Activated CD8-positive, alpha-beta memory T cell treated with anti-CD3 and anti-CD28 coated beads for 36 hours (primary cell): ENCODE data around the gene KRT71. TPM values are rescaled to one million over a fixed set of nuclear protein-coding genes. Genes with fewer than 3 reads are reported as not detected.

Source experiments
- CTCF ChIA-PET: fragments of 350-600 bp; sonication (Branson Sonifier 250); formaldehyde crosslinking; loops from one replicate; lab custom pipeline; 2021; ENCODE audit warnings: antibody characterized with exemption; lab: Charles Lee
- POLR2A ChIA-PET: fragments of 350-600 bp; sonication (Branson Sonifier 250); formaldehyde crosslinking; loops from one replicate; lab custom pipeline; 2021; ENCODE audit warnings: antibody characterized with exemption; lab: Charles Lee
- total RNA-seq, 2 experiments: library from RNA; stranded (reverse); gene quantifications; one replicate each; pipeline ENCODE4 v1.2.3, GENCODE V29; 2021

Gene KRT71
- total RNA-seq, 2 experiments from 2014 or later, result not detected

GRCh38 chr12:52579468-52580465 is 26.8 kb upstream of the KRT71 start:
- CTCF ChIA-PET, result interaction anchor here (0.8 to 2.0 kb wide), 3 partner anchors 8 to 305 kb away, joined by 3 to 4 read pairs (median 4); no protein-coding TSS in a partner anchor
- POLR2A ChIA-PET, result no interaction called here

- POLR2A ChIA-PET, result no interaction called here
Observed at GRCh38 chr12:52578469-52578868, 25.5 kb upstream of the KRT71 start.

GRCh38 chr12:52577316-52577715 is 24.4 kb upstream of the KRT71 start:
- ChIA-PET CTCF (no interaction called here), POLR2A (no interaction called here)

More at GRCh38 chr12:52578469-52578868, 25.5 kb upstream of the KRT71 start:
- CTCF ChIA-PET, result interaction anchor here (0.6 to 2.0 kb wide), 6 partner anchors 9 to 301 kb away, joined by 3 to 6 read pairs (median 4); no protein-coding TSS in a partner anchor

GRCh38 chr12:52575948-52576347 is 23.0 kb upstream of the KRT71 start:
- ChIA-PET CTCF (no interaction called here), POLR2A (no interaction called here)

GRCh38 chr12:52575256-52575655 is 22.3 kb upstream of the KRT71 start:
- POLR2A ChIA-PET, result no interaction called here
- CTCF ChIA-PET, result no interaction called here

- POLR2A ChIA-PET, result no interaction called here
- CTCF ChIA-PET, result interaction anchor here (1.4 kb wide), 1 partner anchor 306 kb away, joined by 3 read pairs; no protein-coding TSS in a partner anchor
Observed at GRCh38 chr12:52573743-52574142, 20.8 kb upstream of the KRT71 start, which contains the start of gene KRT74. KRT74 (minus strand) TSS chr12:52573843; CDS start chr12:52573777, 66 bp downstream.

- POLR2A ChIA-PET, result no interaction called here
- CTCF ChIA-PET, result interaction anchor here (1.4 kb wide), 1 partner anchor 306 kb away, joined by 3 read pairs; no protein-coding TSS in a partner anchor
Observed at GRCh38 chr12:52573306-52573705, 20.4 kb upstream of the KRT71 start.

GRCh38 chr12:52570511-52570910 is 17.6 kb upstream of the KRT71 start:
- CTCF ChIA-PET, result interaction anchor here (0.6 kb wide), 1 partner anchor 308 kb away, joined by 3 read pairs; no protein-coding TSS in a partner anchor
- POLR2A ChIA-PET, result no interaction called here

GRCh38 chr12:52568111-52568510 is 15.2 kb upstream of the KRT71 start:
- CTCF ChIA-PET, result no interaction called here

GRCh38 chr12:52566847-52567291 is 13.9 kb upstream of the KRT71 start:
- ChIA-PET CTCF (no interaction called here), POLR2A (no interaction called here)

More at GRCh38 chr12:52568111-52568510, 15.2 kb upstream of the KRT71 start:
- POLR2A ChIA-PET, result no interaction called here

GRCh38 chr12:52564582-52564981 is 11.6 kb upstream of the KRT71 start:
- ChIA-PET CTCF (interaction anchor here (1.3 kb wide), 1 partner anchor 306 kb away, joined by 3 read pairs; no protein-coding TSS in a partner anchor), POLR2A (no interaction called here)

GRCh38 chr12:52561880-52562449 is 9.0 kb upstream of the KRT71 start:
- CTCF ChIA-PET, result no interaction called here
- POLR2A ChIA-PET, result no interaction called here

- POLR2A ChIA-PET, result no interaction called here
- CTCF ChIA-PET, result no interaction called here
Observed at GRCh38 chr12:52559979-52560378, 7.0 kb upstream of the KRT71 start.

GRCh38 chr12:52558781-52559445 is 6.0 kb upstream of the KRT71 start:
- POLR2A ChIA-PET, result no interaction called here
- CTCF ChIA-PET, result no interaction called here

- POLR2A ChIA-PET, result no interaction called here
- CTCF ChIA-PET, result no interaction called here
Observed at GRCh38 chr12:52557476-52557875, 4.5 kb upstream of the KRT71 start.

GRCh38 chr12:52555577-52555976 is 2.6 kb upstream of the KRT71 start:
- POLR2A ChIA-PET, result no interaction called here
- CTCF ChIA-PET, result no interaction called here

GRCh38 chr12:52552055-52552454 is 890 bp downstream of the KRT71 start:
- ChIA-PET CTCF (no interaction called here), POLR2A (no interaction called here)

- ChIA-PET CTCF (interaction anchor here (0.6 kb wide), 1 partner anchor 411 kb away, joined by 3 read pairs; no protein-coding TSS in a partner anchor), POLR2A (no interaction called here)
Observed at GRCh38 chr12:52551216-52551865, 1.6 kb downstream of the KRT71 start.

GRCh38 chr12:52546126-52546525 is 6.8 kb downstream of the KRT71 start:
- ChIA-PET POLR2A (no interaction called here), CTCF (no interaction called here)
